GM19023 (cell line): ENCODE data around the gene PTPRN2.
"Not testable (repeated sequence)": the region's sequence is repeated elsewhere in the genome, so short reads cannot be mapped to it uniquely, and the experiment has no call there.

Experiments used
- ATAC-seq: cut with Tn5 transposase; IDR thresholded peaks from one replicate; pipeline ENCODE4 v1.9.1; 2021; ENCODE audit warnings: mild to moderate bottlenecking, moderate library complexity; ENCODE audit not compliant: unreplicated experiment

Gene PTPRN2

GRCh38 chr7:157498657-157499056, 1089.0 kb downstream of the PTPRN2 start:
- no peak for ATAC-seq

DNA sequence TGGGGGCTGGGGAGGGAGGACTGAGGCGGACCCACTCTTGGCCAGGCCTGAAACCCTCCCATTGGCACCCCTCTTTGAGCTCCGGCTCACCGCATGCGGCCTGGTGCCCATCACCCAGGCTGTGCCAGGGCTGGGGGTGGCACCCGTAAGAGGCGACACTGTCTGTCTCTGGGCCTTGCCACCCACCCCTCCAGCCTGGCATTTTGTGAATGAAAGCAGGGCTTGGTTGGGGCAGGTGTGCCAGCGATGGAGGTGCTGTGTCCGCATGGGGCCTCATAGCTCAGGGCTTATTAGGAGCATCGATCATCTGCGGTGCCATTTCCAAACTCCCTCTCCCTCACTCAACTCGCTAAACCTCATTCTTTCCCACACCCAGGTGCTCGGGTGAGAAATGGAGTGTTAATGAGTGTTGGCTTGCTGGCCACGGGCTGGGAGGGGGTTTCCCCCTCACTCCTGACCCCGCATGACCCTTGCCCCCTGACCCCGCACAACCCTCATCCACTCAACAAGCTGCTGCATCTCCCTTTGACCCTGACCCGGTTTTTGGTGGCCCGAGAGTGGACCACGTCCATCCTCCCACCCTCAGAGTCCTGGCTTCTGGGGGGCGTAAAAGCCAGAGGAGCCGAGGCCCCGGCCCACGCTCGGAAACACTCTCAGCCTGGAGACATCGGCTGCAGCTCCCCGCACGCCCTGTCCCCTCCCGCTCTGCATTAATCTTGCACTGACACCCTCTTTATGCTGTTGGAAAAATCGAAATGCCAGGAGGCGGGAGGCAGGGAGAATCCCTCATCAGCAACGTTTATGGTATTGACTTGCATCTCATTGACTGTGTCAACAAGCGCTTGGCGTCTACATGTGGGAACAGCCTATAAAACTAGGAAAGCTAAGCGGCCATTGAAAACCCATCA, 1089.6 kb downstream of the PTPRN2 start:
- no peak for ATAC-seq

DNA sequence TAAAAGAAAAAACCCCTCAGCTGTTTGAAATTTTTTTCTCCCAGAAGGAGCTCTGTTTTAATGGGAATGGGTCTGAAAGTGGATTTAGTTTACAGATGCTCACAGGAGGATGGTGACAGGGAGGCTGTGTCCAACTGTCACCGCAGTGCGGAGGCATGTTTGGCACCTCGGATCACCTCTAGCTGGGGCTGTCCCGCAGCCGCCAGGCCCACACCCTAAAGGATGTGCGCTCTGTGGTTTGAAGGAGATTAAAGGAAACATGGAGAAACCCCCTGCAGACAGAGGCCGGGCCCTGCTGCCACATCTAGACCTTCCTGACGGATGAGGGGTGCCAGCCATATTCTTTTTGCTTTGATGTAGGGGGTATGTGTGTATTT, 1090.3 kb downstream of the PTPRN2 start:
- no peak for ATAC-seq

DNA sequence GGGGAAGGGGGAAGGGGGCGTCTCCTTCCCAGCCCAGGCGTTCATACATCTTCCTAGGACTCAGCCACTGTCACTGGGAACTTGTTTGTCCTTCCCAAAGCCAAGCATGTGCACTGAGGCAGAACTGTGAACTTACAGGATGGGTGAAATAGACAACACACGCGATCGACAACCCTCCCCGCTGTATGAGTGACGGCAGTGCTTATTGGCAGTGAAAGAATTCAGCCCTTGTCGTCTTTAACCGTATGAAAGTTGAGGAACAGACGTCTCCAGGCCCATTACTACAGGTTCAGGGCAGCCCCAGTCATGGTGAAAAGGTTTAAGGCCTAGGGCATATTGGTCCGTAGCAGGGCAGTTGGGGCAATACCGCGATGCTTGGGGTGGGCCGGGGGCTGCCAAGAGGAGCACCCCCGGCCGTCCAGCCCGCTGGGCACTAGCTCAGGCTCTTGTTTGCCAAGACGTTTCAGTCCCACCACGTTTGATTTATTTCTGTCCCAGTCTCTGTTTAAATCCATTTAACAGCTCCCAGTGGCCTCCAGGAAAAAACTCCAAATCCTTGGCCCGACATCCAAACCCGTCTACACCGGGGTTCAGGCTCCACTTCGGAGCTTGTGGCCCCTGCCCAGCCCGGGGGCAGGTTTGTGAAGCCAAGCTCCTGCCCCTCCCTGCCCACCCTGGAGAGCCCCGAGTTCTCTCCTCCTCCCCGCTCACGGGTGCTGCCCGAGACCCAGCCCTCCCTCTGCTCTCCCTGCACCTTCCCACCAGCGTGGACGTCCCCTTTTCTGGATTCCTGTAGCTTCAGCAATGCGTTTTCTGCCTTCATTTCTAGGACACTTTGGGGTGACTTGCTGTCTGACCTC, 1091.0 kb downstream of the PTPRN2 start:
- no peak for ATAC-seq

- ATAC-seq: peak; percentile 79
Measured at GRCh38 chr7:157495594-157495993, 1092.0 kb downstream of the PTPRN2 start.

- no peak for ATAC-seq
Measured at GRCh38 chr7:157495177-157495553, 1092.5 kb downstream of the PTPRN2 start.

DNA sequence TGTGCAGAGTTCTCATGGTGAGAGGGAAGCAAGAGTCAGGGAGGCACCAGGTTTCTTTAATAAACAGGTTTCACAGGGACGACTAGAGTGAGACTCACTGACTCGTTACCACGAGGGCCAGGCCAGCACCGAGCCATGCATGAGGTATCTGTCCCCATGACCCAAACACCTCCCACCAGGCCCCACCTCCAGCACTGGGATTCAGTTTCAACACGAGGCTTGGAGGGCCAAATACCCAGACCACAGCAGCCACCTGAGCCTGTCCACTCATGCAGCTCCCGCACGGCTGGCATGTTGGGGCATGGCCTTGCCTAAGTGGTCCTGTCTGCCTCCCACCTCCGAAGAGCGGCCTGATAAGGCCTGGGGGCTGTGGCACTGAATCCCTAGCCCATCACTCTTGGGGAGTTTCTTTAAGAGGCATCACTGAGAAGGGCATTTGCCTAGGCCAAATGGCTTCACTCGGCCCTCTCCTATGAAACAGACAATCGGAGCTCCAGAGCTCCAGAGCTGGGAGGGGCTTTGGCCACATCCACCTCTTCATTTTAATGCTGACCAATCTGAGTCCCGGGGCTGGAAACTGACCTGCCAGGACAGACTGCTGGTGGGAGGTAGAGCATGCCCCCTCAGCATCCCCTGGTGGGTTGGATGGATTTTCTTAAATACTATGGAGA, 1093.0 kb downstream of the PTPRN2 start:
- ATAC-seq: no peak

- no peak for ATAC-seq
Measured at GRCh38 chr7:157493776-157494175, 1093.8 kb downstream of the PTPRN2 start.

DNA sequence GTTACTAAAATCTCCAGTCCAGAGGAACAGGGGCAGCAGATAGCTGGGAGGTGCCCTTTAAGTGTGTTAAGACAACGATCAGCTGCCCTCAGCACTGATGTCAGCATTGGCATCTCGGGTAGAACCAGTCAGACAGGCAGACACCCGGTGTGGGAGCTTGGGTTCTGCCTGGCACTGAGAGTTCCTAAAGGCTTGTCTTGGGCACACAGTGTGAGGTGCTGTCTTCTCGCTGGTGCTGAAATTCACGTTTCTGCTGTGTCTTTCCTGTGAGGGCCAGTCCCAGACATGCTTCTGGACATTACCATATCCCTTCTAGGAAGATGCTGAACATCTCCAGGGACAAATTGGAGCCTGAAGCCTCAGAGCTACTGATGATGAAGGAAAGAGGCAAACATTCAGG, 1094.6 kb downstream of the PTPRN2 start:
- no peak for ATAC-seq

GRCh38 chr7:157490465-157490912, 1097.1 kb downstream of the PTPRN2 start:
- ATAC-seq: no peak

DNA sequence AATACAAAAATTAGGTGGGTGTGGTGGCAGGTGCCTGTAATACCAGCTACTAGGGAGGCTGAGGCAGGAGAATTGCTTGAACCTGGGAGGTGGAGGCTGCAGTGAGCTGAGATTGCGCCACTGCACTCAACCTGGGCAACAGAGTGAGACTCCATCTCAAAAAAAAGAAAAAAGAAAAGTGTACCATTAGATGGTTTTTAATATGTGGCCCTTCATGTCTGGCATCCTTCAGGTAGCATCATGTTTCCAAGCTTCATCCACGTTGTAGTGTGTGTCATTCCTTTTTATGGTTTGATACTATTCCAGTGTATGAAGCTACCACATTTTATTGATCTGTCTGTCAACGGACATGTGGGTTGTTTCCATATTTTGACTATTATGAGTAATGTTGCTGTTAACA, 1097.8 kb downstream of the PTPRN2 start:
- not testable (repeated sequence) for ATAC-seq
